Stimulated activated CD8-positive, alpha-beta memory T cell treated with anti-CD3 and anti-CD28 coated beads, Interleukin-12 subunit alpha, Interleukin-12 subunit beta, amount 100 ng/mL, for 24 hours (primary cell): ENCODE measurements around the gene PRMT3.
"Not testable (repeated sequence)": the region's sequence is repeated elsewhere in the genome, so short reads cannot be mapped to it uniquely, and the experiment has no call there.

Source experiments
- DNase-seq: peaks from one replicate; pipeline ENCODE4 v3.0.0-alpha.2; 2020; ENCODE audit errors: extremely low read depth

Gene PRMT3

GRCh38 chr11:20457001-20457799, 69.7 kb downstream of the PRMT3 start:
- DNase-seq = no peak

GRCh38 chr11:20457934-20458680, 70.6 kb downstream of the PRMT3 start:
- no peak for DNase-seq

- DNase-seq = no peak
Measured at GRCh38 chr11:20458905-20459632, 71.6 kb downstream of the PRMT3 start.

- DNase-seq = no peak
Measured at GRCh38 chr11:20459865-20460264, 72.3 kb downstream of the PRMT3 start.

GRCh38 chr11:20464518-20464917, 77.0 kb downstream of the PRMT3 start:
- no peak for DNase-seq

GRCh38 chr11:20467487-20468185, 80.1 kb downstream of the PRMT3 start:
- DNase-seq = no peak

- DNase-seq = no peak
Measured at GRCh38 chr11:20470348-20470747, 82.8 kb downstream of the PRMT3 start.

GRCh38 chr11:20471929-20472328, 84.4 kb downstream of the PRMT3 start:
- DNase-seq = not testable (repeated sequence)

GRCh38 chr11:20474176-20474881, 86.8 kb downstream of the PRMT3 start:
- no peak for DNase-seq

GRCh38 chr11:20474882-20475517, 87.5 kb downstream of the PRMT3 start:
- DNase-seq = no peak

- DNase-seq = no peak
Measured at GRCh38 chr11:20477418-20478090, 90.0 kb downstream of the PRMT3 start.

GRCh38 chr11:20479513-20479912, 92.0 kb downstream of the PRMT3 start:
- no peak for DNase-seq

GRCh38 chr11:20483931-20484330, 96.4 kb downstream of the PRMT3 start:
- no peak for DNase-seq

GRCh38 chr11:20484416-20484815, 96.9 kb downstream of the PRMT3 start:
- DNase-seq = not testable (repeated sequence)

GRCh38 chr11:20488352-20488751, 100.8 kb downstream of the PRMT3 start:
- no peak for DNase-seq

- no peak for DNase-seq
Measured at GRCh38 chr11:20489948-20490347, 102.4 kb downstream of the PRMT3 start.

- DNase-seq = no peak
Measured at GRCh38 chr11:20493340-20493739, 105.8 kb downstream of the PRMT3 start.

GRCh38 chr11:20497124-20497792, 109.7 kb downstream of the PRMT3 start:
- no peak for DNase-seq

- no peak for DNase-seq
Measured at GRCh38 chr11:20501252-20501651, 113.7 kb downstream of the PRMT3 start.

GRCh38 chr11:20501971-20502370, 114.5 kb downstream of the PRMT3 start:
- DNase-seq = no peak
